Measurements from ENCODE around the gene KLHL21.
"Not testable (repeated sequence)": the region's sequence is repeated elsewhere in the genome, so short reads cannot be mapped to it uniquely, and the experiment has no call there.

The KLHL21 gene

DNA sequence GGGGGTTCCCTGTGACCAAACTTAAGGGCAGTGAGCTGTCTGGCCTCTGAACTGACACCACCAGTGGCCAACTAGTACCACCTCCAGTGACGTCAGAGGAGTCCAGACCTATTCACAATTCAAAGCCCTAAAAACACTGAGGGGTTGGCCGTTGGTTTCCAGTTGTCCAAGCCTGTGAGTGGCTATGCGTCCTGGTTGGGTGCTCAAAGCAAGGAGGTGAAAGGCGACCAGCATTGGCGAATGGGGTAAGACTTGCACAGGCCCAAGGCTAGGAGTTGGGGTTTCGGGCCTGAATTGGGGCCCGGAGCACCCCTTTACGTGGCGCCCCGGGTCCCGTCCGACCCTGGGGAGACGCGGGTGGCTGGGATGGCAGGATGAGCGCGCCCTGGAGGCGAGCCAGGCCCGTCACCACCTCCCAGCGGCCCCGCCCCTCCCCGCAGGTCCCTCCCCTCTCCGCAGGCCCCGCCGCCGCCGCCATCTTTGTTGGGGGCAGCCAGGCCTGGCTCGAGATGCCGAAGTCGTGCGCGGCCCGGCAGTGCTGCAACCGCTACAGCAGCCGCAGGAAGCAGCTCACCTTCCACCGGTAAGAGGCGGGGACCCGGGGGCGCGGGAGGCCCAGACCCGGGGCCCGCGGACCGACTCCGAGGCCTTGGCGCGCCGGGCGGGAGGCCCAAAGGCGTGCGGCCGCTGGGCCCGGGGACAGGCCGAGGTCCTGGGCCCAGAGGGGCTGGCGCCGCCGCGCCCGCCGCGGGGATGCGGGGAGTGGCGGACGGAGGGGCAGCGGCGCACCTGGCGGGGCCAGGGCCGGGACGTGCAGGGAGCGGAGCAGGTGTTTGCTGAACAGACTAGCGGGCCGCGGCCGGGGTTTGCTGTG, 22.3 kb upstream of the KLHL21 start, which contains the start of gene THAP3:
Gene THAP3, plus strand, starts transcription at position 159 of the 874 bp plus-strand sequence. Its CDS starts 351 bp downstream, at position 510.
- no peak for DNase-seq

DNA sequence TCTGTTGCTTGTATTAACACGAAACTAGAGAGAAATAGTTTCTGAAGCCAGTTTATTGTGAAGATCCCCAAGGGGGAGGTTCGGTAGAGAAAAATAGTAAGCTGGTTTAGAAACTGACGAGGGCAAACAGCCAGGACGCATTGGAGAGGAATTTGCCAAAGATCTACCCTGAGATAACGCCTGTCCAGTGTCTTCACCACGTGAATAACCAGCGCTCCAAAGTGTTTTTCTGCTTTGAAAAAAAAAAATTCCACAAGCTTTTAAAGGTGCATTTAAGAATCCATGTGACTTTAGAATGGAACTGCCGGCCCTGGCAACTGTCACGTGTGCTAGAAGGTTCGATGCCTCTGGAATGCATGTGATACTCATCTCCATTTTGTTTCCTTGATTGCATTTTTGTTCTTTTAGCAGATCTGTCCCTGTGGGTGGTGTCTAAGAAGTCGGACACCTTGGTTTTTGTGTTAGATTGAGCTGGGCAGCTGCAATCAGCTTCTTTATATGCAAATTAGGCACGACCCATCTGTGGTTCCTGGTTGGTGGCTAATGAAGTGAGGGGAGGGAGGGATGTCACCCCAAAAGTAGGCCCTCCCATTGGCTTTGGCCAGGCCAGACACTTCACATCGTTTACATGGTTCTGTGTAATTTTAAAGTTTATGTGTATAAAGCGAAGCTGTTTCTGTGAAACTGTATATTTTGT, 20.7 kb upstream of the KLHL21 start:
- DNase-seq, result no peak

DNA sequence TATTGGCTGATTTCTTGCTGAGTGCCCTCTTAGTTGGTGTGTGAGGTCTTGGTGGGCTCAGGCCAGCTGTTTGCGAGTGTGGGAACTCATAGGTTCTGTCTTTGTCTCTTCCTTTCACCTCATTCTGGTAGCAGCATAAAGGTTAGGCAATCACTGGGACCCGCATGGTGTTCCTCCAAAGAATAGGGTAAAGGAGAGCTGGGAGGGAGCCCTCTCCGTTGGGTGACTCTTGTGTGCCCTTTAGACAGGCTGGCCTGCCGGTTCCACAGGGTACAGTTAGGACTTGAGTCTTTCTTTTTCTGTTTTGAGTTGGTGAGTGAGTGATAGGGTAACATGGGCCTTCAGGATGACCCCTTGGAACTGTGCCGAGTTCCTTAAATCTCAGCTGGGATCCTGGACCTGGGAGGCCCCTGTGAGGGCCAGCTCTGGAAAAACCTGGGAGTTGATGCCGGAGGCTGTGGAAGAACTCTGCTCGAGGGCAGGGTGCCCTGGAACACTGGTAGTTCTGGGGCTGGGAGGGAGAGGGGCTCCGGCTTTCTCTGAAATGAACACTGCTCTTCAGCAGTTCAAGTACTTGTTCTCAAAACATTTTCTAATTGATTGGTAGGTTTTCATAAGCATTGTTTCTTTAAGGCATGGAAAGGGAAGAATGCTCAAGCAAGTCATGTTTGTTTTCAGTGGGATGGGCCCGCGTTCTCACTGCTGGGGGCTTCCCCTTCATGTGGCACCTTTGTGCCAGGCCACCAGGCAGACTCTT, 19.9 kb upstream of the KLHL21 start:
- no peak for DNase-seq

DNA sequence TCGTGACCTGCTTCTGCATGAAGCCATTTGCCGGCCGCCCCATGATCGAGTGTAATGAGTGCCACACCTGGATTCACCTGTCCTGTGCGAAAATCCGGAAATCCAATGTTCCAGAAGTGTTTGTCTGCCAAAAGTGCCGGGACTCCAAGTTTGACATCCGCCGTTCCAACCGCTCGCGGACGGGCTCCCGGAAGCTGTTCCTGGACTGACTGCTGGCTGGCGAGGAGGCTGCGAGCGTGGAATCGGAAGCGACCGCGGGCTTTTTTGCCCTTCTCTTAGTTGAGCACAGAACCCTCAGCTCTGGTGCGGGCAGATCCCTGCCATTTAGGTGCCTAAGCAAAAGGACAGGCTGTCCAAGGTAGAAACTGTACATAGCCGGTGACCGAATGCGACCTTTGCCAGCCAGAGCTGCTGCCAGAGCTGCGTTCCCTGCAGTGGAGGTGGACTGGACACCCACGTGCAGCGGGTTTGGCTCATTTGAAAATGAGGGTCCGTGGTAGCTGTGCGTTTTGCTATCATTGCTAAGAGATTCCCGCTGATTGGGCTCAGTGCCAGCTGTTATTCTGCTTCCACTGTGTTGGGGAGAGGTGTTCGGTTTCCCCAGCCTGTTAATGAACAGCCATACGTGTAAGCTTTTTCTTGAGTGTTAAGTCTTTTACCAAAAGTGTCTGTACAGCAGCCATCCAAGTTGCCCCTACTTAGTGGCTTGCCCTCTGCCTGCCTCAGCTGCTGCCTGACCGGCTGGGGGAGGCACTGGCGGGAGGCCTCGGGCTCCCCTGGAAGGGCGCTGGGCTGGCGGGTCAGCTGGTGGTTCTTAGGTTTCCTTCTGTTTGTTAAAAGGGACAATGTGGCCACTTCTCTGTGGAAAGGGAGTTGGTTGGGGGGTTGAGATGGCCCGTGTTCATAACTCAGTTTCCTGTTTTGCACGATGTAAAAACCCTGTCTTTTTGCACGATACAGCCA, 19.0 kb upstream of the KLHL21 start:
- no peak for DNase-seq

DNA sequence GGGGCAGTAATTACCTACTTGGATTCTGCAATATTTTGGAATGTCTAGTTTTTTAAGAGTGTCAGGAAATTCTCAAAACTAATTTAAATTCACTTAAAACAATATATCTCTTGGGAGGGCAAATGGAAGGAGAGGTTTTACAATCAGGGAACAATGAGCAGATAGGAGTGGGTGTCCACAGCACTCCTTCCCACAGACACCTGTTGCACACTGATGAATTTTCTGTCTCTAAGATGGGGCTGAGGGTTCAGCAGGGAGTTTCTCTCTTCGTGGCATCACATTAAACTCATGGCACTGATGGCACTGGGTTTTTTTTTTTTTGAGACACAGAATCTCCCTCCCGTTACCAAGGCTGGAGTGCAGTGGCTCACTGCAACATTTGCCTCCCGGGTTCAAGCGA, 16.4 kb upstream of the KLHL21 start:
- no peak for DNase-seq

DNA sequence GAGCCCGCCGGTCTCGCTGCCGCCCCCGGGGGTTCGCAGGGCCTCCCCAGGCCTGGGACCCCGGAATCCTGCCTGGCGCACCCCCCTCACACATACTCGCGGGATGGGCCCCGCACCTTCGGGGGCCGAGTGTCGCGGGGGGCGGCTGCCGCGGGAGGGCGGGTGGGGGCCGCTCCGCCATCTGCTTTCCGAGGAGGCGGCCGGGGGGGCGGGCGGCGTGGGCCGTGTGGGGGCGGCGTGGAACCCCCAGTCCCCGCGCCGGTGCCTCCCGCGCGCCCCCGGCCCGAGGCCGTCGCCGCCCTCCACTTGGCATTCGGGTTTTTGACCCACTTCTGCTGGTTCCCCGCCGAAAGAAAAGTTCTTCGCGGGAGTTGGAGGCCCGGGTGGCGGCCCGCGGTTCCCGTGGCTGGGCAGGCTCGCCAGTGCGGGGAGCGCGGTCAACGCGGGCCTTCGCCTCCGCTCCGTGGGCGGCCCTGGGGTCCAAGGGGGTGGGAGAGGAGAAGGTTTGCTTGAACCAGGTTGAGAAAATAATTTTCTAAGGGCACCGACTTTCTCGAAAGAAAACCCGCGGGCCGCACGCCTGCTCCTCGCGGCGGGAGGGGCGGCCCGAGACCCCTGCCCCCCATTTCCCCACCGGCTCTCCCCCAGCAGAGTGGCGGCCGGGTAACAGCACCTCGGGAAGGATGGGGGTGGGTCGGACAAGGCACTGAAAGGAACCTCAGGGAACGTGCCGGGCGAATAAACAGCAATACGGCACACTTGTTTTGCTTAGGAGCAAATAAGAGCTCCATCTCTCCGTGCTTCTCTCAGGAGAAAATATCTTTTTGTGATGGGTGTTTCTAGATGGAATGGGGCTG, 12.5 kb upstream of the KLHL21 start:
- DNase-seq, result no peak

DNA sequence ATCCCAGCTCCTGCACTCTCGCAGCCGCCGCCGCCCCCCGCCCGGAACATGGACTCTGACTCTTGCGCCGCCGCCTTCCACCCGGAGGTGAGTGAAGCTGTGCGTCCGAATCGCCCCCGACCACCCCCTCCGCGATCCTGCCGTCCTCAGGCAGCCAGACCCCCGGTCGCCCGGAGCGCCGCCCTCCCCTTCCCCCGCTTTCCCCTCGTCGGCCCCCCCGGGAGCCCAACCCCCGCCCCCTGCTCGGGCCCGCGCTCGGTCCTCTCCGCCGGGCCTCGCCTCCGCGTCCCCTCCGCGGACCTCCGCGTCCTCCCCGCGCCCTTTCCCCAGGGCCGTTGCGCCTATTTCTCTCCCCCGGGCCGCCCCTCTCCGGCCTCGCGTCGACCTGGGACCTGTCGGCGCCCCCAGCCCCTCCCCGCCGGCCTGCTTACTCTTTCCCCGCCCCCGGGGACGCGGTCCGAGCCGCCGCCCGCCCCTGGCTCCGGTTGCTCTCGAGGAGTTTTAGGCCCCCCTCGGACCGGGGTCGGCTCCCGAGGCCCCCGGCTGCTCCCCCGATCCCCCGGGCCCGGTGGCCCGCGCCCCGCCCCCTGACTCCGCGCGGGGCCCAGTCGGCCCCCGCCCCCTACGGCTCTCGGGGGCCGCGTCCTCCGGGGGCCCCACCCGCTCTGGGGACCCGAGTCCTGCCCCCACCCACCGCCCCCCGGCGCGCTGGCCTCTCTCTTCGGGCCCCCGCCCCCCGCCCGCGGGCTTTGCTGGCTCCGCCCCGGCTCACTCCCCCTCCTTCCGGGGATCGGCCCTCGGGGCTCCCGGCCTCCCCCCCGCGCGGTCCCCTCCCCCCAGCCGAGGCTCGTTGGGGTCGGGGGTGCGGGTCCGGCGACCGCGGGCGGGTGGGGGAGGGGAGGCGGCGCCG, 11.6 kb upstream of the KLHL21 start:
- no peak for DNase-seq

DNA sequence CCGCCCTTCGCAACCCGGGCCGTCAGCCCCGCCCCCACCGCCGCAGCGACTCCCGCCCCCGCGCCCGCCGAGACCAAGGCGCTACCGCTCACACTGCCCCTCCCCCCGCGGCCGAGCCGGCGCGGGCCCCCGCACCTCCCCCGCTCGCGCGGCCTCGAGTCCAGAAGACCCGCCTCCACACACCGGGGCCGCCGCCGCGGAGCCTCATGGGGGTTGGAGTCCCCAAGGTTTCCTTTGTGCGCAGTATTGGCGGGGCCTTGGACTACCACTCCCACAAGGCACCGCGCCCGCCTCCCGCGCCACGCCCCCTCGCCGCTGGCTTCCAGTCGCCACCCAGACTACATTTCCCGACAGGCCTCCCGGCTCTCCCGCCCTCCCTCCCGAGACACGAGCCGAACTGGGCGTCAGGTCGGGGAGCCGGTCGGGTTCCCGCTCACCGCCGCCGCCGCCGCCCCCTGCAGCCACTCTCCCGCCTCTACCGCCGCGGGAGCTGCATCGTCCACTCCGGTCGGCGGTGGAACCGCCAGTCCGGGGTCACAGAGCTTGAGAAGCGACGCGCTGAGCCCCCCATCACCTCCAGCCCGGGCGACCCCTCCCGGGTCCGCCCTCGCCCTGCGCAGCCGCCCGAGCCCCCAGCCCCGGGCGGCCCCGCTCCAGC, 10.8 kb upstream of the KLHL21 start, which contains the start of gene PHF13:
Gene PHF13, plus strand, starts transcription at position 371 of the 658 bp plus-strand sequence. CDS start 336 bp downstream, outside the sequence.
- peak; percentile 97 for DNase-seq

DNA sequence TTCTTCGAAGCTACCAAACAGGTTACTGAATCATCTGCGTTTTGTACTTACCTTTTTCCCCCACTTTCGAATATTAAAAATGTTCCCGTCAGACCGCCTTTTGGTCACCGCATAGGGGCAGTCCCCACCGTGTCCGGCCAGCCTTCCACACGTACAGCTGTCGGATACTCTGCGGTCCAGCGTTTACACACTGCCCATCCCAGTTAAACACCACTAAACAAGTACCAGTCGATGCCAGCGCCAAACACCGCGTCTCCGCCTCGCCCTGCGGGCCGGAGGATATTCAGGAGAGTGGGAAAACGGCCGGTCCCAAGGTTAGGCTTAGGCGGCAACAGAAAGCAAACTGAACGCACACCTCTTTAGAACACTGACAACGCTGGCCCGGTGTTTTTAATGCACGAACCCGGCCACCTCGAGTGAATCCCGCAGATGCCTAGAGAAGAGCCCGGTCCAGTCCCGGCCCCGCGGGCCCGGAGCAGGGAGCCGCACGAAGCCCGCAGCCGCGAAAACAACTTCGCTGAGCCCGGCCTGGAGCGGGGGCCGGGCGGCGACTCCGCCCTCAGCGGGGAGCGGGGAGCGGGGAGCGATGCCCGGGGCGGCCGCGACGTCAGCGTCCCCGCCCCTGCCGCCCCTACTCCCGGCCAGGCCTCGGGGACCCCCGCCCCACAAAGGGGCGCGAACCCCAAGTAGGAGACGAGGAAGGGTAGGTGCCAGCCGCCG, 10.1 kb upstream of the KLHL21 start:
- no peak for DNase-seq

DNA sequence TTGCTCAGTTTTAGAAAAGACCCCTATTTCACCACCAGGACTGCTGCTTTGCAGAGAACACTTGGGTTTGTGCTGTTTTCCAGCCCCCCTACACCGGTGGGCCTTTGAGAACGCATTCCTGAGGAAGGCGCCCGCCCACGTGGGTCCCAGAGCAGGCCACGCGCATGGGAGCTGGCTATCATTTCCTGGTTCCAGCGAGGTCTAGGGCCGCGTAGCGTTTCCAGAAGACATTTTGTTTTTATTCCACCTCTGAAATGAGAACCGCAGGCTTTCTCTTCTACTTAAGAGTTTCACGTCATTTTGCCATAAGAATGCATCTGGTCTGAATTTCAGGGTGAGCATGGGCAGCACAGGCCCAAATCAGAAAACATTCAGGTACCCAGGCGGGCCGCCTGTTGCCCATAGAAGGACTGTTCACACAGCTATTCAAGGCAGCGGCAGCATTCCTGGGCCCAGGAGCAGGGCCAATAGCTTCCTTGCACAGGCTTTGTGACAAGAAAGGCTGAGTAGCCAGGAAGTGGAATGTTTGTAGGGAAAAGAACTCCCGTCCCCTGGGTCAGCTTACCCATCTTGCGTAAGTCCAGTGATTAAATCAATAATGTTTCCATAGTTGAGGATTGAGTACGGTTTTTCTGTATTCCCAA, 1.4 kb upstream of the KLHL21 start:
- no peak for DNase-seq

DNA sequence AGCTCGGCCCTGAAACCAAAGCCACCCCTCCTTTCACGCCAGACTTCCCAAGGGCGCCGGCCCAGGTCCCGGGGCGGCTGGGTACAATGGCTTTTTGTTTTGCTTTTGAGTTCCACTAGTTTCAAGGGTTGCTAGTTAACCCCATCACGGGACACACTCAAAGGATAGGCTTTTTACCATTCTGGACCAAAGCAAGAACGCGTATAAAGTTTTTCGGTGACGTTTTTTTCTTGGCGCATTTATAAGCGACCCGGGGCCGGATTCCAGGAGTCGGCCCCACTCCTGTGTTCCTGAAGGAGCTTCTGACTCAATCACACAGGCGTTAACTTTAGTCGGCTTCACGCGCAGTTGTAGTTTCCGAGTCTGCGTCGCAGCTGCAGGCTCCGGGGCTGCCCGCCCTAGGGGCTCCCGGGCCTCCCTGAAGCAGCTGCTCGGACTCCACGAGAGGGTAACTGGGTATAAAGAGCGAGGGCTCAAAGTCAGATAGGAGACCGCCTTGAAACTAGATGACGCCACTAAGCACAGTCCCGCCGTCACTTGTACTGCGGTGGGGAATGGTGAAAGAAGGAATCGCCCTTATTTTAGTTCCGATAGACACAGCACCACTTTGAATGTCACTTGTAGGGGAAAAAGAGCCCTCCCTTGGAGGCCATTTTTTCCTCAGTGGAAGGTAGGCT, 707 bp upstream of the KLHL21 start:
- no peak for DNase-seq

DNA sequence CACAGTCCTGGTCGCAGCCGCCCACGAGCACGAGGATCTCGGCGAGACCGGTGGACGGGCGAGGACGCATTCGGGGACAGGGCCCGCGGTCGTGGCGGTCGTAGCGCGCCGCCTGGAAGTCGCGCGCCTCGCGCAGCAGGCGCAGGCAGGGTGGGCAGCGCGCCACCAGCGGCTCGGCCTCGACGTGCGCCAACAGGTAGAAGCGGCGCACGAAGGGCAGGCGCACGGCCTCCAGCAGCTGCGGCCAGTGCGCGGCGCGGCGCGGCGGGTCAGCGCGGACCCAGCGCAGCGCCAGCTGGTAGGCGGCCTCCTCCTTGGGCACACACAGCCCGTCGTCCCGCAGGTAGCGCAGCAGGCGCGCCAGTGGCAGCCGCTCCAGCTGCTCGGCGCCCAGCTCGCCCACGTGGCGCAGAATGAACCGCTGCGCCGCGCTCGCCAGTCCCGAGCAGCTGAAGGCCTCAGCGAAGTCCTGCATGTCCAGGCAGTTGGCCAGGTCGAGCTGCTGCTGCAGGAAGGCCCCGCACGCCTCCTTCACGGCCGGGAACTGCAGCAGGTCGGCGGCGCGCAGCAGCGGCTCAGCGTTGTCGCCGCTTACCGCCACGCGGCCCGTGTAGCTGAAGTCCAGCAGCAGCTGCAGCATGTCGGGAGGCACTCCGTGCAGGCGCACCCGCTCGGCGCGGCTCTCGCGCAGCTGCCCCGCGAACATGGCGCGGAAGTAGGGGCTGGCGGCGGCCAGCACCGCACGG, 573 bp downstream of the KLHL21 start:
- DNase-seq, result no peak

DNA sequence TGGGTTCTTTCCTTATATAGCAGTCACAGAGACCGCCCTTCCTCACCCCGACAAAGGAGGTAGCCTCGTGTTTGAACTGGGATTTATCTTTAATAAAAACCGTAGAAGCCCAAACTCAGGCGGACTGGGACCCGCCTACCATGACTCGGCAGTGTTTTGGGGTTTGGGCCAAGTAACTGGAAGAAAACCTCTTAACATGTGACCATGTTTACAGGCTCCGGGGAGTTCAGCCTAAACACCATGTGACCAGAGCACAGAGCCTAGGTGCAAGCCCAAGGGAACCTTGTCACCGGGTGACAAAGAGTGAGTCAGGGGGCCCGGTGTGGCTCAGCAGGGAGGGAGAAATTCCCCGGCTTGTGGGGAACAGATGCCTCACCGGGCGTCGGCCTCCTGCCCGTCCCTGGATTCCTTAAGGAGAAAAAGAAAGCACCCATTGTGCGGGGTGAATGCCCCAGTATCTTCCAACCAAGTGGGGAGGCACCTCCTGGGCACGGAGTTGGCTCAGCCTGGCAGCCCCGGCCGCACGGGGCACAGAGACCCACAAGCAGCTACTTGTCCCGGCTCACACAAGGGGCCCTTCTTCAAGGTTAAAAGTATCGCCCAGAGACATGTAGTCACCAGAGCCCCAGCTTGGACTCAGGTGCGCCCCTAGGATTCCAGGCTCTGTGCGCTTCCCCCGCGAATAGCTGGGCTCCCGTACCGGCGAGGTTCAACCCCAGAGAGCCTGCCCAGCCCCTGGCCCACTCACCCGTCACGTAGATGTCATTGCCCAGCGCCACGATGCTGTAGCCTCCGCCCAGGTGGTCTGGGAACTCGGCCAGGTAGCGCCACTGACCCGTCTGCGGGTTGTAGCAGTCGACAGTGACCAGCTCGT, 1.4 kb downstream of the KLHL21 start:
- no peak for DNase-seq

DNA sequence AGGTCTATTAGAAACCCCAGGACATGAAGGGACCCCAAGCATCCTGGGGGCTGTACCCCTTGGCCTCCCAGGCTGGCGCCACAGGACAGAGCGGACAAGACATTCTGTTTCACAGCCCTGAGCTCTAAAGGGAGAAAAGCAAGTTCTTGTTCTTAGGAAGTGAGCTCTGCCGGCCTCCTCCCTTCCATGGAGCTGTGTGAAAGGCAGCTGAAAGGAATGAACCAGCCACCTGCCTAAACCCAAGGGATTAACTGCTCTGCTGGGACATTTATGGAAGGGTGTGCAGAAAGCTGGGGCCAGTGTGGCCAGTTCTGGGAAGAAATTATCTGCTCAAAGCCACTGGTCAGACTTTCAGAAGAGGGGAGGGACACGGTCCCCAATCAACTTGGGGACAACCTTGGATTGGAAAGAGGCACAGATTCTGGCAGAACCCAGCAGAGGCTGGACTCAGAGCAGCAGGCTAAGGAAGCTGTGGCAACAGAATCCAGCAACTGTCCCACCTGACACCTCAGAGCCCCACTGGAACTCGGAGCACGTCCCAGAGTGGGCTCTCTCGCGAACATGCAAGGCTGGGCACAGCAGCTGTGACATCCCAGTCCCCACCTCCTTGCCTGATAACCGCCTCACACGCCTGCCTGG, 2.1 kb downstream of the KLHL21 start:
- DNase-seq, result no peak

DNA sequence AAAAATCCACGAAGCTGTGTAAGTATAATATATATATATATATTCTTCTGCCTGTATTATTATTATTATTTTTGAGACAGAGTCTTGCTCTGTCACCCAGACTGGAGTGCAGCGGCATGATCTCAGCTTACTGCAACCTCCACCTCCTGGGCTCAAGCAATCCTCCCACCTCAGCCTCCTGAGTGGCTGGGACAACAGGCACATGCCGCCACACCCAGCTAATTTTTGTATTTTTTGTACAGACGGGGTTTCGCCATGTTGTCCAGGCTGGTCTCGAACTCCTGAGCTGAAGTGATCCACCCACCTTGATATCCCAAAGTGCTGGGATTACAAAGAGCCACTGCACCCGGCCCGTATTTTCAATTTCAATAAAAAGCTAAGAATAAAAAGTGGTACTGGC, 2.7 kb downstream of the KLHL21 start:
- DNase-seq, result not testable (repeated sequence)
